AG04449 (cell line): ENCODE data around the gene ORM1.

Source experiments
- CTCF ChIA-PET: fragments of 350-600 bp; formaldehyde crosslinking; extraction: SDS; loops from one replicate; lab custom pipeline; 2021; ENCODE audit warnings: antibody characterized with exemption; lab: Yijun Ruan, JAX
- POLR2A ChIA-PET: fragments of 400-600, 350-600 bp; formaldehyde crosslinking; extraction: SDS; loops from one replicate; lab custom pipeline; 2020; ENCODE audit warnings: antibody characterized with exemption, inconsistent platforms; lab: Yijun Ruan, JAX
- DNase-seq: peaks from one replicate; pipeline ENCODE4 v3.0.0-alpha.2; 2010; ENCODE audit warnings: low read depth, low spot score
- H3K4me3 ChIP-seq: 2 replicates; pipeline ENCODE4 v1.5.1; 2011; ENCODE audit warnings: low read depth, mild to moderate bottlenecking, control low read depth, low read length
- TF ChIP-seq, protein P1 (sequence below): IDR thresholded peaks from one replicate; pipeline ENCODE4 v1.5.1; 2011; ENCODE audit warnings: mild to moderate bottlenecking, moderate library complexity, low read length, control low read depth, inconsistent platforms; ENCODE audit not compliant: insufficient read depth; ENCODE audit errors: missing control alignments

The ORM1 gene

DNA sequence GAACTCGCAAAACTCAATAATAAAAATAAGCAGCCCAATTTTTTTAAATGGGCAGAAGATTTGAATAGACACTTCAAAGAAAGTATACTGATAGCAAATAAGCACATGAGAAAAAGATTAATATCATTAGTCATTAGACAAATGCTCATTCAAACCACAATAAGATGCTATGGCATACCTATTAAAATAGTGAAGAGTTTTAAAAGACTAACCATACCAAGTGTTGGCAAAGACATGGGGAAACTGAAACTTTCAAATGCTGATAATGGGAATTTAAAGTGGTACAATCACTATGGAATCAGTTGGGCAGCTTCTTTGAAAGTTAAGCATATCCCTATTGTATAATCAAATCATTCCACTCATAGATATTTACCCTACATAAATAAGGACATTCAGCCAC is 26.6 kb upstream of the ORM1 start:
- ChIA-PET POLR2A (no interaction called here), CTCF (interaction anchor here (0.8 to 18.7 kb wide), 5 partner anchors 139 to 213 kb away, joined by 3 to 686 read pairs (median 38); partner anchors contain the start of gene COL27A1)
- no peak overlapping the region for H3K4me3 ChIP-seq
- no peak for DNase-seq
- TF ChIP-seq, protein P1, sequence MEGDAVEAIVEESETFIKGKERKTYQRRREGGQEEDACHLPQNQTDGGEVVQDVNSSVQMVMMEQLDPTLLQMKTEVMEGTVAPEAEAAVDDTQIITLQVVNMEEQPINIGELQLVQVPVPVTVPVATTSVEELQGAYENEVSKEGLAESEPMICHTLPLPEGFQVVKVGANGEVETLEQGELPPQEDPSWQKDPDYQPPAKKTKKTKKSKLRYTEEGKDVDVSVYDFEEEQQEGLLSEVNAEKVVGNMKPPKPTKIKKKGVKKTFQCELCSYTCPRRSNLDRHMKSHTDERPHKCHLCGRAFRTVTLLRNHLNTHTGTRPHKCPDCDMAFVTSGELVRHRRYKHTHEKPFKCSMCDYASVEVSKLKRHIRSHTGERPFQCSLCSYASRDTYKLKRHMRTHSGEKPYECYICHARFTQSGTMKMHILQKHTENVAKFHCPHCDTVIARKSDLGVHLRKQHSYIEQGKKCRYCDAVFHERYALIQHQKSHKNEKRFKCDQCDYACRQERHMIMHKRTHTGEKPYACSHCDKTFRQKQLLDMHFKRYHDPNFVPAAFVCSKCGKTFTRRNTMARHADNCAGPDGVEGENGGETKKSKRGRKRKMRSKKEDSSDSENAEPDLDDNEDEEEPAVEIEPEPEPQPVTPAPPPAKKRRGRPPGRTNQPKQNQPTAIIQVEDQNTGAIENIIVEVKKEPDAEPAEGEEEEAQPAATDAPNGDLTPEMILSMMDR, result no peak

DNA sequence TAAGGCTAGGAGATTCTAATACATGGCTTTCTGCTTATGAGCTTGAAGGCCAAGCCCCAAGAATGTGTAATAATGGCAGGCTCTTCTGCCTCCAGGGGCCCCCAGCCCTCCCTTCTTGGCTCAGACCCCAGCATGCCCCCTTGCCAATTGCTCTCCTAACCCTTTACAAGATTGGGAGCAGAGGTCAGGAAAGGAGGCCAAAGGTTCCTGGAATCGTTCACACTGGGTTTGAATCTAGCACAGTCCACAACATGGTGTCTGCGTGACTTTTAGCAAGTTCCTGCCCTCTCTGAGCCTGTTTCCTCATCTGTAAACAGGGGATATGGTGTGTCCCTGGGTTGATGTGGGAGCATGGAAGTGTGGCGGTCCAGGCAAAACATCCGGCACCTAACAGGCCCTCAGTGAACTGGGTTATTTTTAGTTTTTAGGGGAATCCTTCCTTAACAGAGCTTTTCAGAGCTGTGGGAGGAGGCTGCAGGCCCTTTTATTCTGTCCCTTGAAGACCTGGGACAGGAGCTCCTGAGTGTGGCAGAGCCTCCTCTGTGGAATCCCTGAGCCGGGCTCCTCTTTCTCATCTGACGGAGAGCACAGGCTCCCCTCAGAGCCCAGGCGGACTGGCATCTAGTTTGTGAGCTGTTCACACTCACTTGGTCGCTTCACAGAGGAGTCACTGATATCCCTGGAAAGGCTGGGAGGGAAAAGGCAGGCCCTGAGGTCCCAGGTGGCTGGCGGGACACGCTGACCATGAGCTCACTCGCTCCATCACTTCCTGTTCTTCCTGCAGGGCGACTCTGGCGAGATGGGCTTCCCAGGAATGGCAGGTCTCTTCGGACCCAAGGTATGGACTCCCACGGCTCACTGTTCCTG is 23.4 kb upstream of the ORM1 start:
- ChIA-PET POLR2A (no interaction called here), CTCF (interaction anchor here (0.7 to 18.7 kb wide), 8 partner anchors 9 to 219 kb away, joined by 3 to 686 read pairs (median 4); no protein-coding TSS in a partner anchor)
- TF ChIP-seq, protein P1, result no peak
- no peak for DNase-seq
- no peak overlapping the region for H3K4me3 ChIP-seq

DNA sequence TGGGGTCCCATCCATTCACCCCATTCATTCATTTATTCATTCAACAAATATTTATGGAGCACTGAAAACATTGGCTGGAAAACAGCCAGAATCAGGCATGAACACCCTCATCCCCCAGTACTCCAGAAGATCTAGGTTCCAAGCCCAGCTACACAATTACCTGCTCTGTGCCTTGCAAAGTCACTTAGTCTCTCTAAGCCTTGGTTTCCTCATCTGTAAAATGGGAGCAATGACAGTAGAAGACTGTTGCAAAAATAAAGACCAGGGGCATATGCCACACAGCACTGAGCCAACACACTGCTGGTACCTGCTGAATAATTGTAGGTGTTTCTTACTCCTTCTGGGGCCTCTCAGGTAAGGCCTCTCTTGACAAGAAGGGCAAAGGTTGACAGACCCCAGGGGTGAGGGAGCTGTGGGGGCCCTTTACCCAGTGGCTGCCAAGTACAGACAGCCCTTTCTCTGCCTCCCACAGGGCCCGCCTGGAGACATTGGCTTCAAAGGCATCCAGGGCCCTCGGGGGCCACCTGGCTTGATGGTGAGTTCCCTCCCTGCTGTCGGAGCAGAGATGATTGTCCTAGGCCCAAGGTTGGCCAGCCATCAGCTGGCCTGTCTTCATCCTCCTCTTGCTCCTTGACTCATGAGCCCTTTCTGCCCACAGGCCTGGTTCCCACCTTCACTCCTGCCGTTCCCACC is 22.6 kb upstream of the ORM1 start:
- POLR2A ChIA-PET, result no interaction called here
- DNase-seq, result no peak
- H3K4me3 ChIP-seq, result no peak overlapping the region
- TF ChIP-seq, protein P1, result no peak
- CTCF ChIA-PET, result interaction anchor here (0.8 to 18.7 kb wide), 7 partner anchors 10 to 220 kb away, joined by 3 to 686 read pairs (median 4); no protein-coding TSS in a partner anchor

DNA sequence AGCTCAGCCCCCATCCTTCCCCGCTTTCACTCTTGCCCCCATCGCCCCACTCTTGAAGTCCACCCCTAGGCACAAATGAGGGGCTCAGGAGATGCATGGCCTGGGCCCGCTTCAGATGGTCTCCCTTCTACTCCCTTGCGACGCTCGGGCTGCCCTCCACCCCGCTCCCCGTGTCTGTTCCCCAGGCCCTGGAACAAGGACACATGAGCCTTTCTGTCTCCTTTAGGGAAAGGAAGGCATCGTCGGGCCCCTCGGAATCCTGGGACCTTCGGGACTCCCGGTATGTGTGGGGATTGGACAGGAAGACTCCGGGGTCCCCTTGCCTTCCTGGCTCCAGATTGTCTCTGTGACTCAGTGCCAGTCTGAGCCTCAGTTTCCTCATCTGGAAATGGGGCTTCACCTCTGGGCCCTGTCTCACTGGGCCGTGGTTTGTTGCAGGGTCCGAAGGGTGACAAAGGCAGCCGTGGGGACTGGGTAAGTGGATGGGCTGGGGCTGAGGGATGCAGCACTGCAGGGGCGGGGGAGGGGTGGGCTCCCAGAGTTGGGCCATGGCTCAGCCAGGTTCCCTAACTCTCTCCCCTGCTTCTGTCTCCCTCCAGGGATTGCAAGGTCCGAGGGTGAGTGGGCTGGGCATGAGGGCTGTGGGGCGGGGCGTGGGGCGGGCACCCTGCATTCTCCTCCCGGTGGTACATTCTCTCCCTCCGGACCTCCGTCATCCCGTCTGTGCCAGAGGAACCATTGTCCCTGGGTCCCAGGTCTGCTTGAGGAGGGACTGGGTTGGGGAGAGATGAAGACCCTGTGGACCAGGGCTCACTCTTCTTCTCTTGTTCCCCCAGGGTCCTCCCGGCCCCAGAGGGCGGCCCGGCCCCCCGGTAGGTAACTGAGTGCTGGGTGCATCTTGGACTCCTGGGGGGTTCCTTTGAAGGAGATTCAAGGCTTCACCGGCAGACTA is 21.8 kb upstream of the ORM1 start:
- ChIA-PET POLR2A (no interaction called here), CTCF (interaction anchor here (1.0 to 18.7 kb wide), 4 partner anchors 10 to 219 kb away, joined by 3 to 686 read pairs (median 14); no protein-coding TSS in a partner anchor)
- no peak overlapping the region for H3K4me3 ChIP-seq
- TF ChIP-seq, protein P1, result no peak
- DNase-seq, result no peak

GRCh38 chr9:114301798-114302565 is 20.9 kb upstream of the ORM1 start:
- no peak for DNase-seq
- TF ChIP-seq, protein P1, result no peak
- H3K4me3 ChIP-seq, result no peak overlapping the region
- ChIA-PET POLR2A (no interaction called here), CTCF (no interaction called here)
